IPS-11a (cell line): ENCODE data around the gene CROCC2.

Experiments used
- H3K4me3 ChIP-seq: one replicate; pipeline ENCODE4 v1.5.1; 2013; ENCODE audit warnings: low read depth, low read length, control low read depth

CROCC2 gene

DNA sequence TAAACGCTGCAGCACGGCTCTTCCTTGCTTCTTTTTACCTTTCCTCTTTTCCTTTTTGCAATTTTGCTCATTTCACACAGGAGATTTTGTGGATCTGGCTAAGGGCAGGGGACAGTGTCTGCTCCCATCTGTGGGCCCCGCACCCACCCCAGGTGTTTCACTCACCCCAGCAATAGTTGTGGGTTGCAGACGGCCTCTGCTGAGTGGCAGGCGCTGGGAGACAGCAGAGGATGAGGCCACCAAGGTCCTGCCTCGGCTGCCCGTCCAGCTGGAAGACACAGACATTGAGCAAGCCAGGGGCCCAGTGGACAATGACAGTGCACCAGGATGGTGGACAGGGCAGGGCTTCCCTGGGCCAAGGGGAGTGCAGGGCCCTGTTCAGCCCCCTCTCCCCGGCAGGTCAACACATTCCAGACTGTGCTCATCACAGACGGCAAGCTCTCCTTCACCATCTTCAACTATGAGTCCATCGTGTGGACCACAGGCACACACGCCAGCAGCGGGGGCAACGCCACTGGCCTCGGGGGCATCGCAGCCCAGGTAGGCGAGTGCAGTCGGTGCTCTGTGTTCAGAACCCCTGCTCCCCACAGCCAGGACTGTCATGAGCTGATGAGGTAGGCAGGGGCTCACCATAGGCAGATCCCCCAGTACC lies 127.3 kb downstream of the CROCC2 start:
- H3K4me3 ChIP-seq: no peak overlapping the region

DNA sequence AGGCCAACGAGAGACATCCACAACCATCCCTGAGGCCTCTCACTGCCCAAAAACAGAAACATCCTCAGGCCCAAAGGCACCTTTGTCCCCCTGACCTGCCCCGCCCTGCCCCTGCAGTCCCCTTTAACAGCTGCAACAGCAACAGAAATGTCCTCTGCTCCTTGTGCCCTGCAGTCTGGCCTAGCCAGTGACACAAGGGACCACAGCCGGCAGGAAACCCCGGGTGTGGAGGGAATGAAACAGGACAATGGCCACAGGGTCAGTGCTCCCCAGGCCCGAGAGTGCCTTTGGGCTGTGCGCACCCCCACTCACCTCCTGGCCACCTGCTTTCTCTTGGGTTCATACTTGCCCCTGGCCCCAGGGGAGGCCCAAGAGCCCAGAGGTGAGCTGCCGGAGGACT lies 127.9 kb downstream of the CROCC2 start:
- H3K4me3 ChIP-seq: no peak overlapping the region

DNA sequence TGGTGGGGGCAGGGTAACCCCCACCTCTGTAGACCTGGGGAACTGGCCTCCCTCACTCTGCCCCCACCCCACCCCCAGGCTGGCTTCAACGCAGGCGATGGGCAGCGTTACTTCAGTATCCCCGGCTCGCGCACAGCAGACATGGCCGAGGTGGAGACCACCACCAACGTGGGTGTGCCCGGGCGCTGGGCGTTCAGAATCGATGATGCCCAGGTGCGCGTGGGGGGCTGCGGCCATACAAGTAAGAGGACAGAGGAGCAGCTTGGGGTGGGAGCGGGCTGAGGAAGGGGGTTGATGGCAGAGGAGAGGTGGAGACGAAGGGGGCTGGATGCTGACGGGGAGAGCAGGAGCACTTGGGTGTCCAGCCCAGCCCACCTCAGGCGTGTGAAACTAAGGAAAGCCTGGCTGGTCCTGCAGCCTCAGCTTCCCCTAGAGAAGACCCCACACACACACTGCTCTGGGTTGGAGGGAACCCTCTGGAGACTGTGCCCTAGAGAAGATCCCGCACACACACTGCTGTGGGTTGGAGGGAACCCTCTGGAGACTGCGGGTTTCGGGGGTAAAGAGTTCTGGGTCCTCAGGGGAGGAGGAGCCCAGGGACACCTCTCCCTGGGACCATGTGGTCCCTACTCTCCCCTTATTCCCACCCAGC lies 128.5 kb downstream of the CROCC2 start:
- no peak overlapping the region for H3K4me3 ChIP-seq

DNA sequence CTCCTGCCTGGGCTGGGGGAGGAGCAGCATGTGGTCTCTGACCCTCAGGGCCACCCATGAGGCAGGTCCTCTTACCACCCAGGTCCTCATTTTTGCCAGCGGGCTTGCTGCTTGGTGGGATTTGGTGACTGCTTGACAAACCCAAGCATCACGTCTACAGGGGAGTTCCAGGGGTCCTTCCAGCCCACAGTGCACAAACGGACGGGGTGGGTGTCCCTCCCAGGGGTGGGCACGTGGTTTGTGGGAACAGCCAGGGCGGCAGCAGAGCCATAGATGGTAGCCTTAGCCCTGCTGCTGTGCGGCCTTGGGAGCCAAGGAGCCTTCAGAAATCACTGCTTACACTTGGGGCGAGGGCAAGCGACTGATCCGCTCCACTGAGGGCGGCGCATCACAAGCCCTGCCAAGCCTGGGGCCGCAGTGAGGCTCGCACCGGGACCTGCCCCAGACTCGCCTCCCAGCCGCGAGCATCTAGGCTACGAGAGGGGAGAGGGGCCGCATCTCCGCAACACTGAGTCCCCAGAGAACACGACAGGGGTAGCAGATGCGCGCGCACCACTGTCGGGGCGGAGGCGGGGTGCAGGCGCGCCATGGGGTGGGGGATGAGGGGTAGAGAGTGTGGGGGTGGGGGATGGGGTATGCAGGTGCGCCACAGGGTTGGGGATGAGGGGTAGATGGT lies 129.1 kb downstream of the CROCC2 start:
- H3K4me3 ChIP-seq: no peak overlapping the region

DNA sequence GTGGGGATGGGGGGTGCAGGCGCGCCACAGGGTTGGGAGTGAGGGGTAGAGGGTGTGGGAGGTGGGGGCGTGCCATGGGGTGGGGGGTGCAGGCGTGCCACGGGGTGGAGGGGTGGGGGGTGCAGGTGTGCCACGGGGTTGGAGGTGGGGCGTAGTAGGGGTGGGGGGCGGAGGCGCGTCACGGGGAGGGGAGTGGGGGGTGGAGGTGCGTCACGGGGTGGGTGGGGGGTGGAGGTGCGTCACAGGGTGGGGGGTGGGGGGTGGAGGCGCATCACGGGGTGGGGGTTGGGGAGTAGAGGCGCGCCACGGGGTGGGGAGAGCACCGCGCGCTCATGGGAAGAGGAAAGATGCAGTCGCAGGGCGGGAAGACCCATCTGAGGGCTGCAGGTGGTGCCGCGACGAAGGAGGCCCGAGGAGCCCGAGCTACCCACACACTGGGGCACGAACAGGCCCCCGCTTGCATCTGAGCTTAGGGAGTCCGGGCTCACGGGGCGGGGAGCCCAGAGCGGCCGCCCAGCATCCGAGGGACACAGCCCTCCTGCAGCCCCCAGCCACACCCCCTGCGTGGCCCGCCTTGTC lies 129.8 kb downstream of the CROCC2 start:
- peak overlapping the region; percentile 30 for H3K4me3 ChIP-seq

DNA sequence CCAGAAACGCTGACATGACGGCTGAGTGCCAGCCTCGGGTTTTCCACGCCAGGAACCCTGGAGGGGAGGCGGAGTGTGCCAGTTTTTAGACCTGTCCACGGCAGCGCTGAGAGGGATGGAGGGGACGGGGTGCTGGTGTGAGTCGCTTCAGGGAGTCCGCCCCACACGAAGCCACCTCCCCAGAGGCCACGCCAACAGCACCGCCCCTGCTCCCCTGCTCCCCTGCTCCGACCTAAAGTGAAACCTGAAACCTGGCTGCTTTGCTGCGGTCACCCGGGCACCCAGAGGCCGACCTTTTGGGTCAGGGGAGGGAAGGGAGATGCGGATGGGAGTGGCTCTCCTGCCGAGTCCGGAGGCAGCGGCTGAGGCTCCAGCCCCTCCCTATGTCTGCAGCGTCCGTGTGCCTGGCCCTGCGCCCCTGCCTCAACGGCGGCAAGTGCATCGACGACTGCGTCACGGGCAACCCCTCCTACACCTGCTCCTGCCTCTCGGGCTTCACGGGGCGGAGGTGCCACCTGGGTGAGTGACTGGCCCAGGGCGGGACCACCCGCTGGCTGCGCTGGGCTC lies 130.3 kb downstream of the CROCC2 start:
- peak overlapping the region; percentile 30 for H3K4me3 ChIP-seq

DNA sequence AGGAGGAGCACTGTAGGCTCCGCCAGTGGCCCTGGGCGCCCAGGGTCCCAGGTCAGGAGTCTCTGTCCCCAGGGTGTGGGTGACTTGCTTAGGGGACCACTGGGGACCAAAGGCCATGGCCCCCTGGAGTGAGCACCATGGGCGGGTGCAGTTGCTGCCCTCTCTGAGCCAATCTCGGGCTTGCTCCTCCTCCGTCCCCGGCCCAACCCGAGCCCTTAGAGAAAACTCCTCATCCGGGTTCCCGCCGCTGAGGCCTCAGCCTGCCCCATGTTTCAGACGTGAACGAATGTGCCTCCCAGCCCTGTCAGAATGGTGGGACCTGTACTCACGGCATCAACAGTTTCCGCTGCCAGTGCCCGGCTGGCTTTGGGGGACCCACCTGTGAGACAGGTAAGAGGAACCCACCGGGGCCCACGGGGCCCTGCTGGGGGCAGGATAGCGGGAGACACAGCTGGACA lies 130.9 kb downstream of the CROCC2 start:
- H3K4me3 ChIP-seq: no peak overlapping the region

DNA sequence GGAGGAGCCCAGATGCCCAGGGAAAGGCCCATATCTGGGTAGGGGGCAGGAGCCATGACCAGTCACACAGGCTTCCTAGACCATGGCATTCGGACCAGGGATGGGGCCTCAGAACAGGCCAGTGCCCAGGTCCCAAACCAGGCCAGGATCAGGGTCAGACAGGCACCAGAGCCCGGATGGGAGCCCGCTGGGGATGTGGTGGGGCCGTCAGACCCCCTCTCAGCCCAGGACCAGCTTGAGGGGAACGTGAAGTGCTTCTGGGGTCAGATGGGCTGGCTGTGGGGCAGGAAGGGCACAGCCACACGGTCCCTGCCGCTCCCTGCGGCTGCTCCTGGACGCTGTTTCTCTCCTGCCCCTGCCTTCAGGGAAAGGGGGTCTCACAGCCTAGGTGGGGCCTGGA lies 131.4 kb downstream of the CROCC2 start:
- H3K4me3 ChIP-seq: no peak overlapping the region

DNA sequence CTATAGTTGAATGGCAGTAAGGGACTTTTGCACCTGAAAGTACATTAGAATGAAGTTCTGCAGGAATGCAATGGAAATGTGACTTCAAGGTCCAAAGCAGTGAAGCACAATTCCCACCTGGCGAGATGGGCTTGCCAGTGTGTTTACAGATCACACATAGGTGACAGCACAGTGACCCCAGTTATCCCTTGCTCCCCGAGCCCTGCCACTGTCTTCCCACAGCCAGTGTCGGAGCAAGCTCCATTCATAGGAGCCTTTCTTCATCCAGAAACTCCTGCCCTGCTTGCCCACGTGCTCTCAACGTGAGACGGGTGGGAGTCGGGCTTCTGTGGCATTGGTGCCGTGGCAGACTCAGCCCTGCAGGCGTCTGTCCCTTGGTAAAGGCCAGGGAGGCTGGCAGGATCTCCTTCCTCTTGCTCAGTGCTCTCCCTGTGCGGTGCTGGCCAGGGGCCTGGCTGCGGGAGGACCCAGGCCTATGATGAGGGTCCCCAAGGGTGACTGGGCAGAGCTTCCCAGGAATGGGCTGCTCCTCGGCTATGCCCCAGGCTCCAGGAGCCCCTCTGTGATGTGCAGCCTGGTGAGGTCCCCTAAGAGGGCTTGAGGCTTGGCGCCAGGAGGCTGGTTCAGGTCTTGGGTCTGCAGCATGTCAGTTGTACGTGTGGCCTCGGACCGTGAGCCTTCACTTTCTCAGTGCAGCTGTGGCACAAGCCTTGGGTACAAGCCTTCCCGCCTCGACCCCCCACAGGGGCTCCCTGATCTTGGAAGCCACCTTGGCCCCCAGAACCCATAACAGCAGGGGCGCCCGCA lies 132.4 kb downstream of the CROCC2 start:
- no peak overlapping the region for H3K4me3 ChIP-seq

DNA sequence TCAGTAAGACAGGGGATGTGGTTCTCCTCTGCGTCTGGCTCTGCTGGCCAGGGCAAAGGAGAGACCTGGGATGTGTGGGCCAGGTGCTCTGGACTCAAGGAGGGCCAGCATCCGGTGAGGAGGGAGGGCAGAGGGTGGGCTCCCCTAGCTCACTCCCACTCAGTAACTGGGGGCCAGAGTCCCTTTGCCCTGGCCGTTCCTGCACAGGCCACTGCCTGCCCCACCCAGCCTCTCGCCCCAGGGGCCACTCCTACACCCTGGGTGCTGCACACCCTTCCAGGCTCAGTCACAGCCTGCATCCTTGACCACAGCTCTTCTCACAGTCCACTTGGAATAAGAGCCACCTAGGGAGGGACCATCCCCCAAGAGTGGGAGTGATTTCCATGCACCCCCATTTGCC lies 133.3 kb downstream of the CROCC2 start:
- no peak overlapping the region for H3K4me3 ChIP-seq

DNA sequence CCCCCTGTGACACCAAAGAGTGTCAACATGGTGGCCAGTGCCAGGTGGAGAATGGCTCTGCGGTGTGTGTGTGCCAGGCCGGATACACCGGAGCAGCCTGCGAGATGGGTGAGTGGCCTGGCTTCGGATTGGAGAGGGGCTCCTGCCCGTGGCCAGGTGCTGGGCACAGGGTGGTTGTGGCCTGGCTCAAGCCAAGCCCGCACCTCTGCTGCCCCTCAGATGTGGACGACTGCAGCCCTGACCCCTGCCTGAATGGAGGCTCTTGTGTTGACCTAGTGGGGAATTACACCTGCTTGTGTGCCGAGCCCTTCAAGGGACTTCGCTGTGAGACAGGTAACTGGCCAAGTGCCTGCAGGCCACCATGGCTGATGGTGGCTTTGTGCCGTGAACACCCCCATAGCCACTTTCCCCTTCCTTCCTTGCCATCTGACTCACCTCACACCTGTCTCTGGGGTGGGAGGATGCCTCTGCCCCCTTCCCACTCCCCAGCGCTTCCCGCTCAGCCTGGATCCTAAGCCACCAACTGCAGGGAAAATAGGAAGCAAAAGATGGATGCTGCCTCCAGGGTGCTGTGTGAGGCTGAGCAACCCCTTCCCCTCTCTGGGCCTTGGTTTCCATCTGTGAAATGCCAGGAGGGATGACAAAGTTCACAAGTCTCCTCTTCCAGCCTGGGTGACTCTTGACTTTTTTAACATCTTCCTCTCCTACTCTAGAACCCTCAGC lies 134.1 kb downstream of the CROCC2 start:
- no peak overlapping the region for H3K4me3 ChIP-seq

DNA sequence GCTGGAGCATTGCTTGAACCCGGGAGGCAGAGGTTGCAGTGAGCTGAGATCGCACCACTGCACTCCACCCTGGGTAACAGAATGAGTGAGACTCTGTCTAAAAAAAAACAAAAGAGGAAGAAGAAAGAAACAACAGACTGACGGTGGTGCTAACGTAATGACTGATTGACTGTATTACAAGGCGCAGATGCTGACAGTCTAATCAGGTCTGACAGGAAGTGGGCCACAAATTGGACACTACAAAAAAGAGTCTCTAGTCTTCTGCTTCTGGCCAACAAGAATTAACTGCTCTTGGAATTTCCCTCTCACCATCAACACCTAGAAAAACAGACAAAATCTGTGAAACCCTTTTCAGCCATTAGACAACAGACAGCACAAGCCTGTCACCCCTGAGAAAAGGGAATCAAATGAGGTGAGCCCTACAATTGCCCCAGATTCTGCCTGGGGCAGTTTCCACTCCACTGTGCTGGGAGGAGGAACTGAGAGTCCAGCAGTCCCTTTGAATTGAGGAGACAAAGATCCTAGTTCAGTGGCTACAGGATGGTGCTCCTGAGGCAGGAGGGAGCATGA lies 135.5 kb downstream of the CROCC2 start:
- H3K4me3 ChIP-seq: no peak overlapping the region
